ACHN (cell line): ENCODE data around the gene TMIGD2.
"Not testable (repeated sequence)": the region's sequence is repeated elsewhere in the genome, so short reads cannot be mapped to it uniquely, and the experiment has no call there.

ENCODE experiments used
- DNase-seq: peaks from one replicate; pipeline ENCODE4 v3.0.0-alpha.2; 2015
- in situ Hi-C: cut with HindIII; loops from 2 replicates; pipeline ENCODE4 v1.10.0; 2017; ENCODE audit warnings: low sequenced_read_pairs, low pct_ligation_motif_present, low pct_unique_long_range_greater_than_20kb

Gene TMIGD2

DNA sequence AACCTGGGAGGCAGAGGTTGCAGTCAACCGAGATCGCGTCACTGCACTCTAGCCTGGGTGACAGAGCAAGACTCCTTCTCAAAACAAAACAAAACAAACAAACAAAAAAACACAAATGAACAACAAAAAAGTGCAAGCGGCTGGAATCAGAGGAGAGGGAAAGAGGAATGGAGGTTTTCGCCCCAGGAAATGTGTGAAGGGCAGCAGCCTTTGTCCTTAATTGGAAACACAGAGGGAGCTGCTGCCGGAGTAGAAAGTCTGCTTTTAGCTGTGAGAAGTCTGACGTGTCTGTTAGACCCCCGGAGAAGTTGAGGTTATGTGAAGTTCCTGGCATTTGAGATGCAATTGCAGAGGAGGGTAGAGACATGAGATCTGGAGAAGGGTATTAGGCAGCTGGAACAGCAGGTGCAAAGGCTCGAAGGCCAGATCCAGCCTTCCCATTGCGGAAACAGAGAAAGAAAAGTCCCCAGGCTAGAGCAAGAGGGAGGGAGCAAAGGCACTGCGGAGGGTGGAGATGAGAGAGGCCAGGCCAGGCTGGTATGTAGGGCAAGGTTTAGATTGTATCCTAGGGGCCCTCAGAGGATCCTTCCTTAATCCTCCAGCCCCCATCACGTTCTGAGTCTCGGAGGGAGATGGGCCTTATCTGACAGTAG, 473 bp downstream of the TMIGD2 start:
- no peak for DNase-seq
- in situ Hi-C loops = no loop called here

DNA sequence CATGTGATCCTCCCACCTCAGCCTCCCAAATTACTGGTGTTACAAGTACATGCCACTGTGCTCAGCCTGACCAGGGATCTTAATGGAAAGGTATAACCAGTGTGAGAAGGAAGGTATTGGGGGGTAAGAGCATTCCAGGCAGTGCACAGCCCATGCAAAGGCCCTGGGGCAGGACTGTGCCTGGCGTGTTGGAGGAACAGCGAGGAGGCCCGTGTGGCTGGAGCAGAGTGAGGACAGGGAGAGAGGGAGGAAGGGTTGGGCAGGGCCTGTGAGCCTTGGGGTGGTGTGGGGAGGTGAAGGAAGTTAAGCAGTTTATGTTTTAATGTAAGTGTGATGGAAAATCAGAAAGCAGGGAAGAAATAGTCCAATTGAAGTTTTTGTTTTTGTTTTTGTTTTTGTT, 1.6 kb downstream of the TMIGD2 start:
- DNase-seq = no peak
- in situ Hi-C loops = no loop called here

DNA sequence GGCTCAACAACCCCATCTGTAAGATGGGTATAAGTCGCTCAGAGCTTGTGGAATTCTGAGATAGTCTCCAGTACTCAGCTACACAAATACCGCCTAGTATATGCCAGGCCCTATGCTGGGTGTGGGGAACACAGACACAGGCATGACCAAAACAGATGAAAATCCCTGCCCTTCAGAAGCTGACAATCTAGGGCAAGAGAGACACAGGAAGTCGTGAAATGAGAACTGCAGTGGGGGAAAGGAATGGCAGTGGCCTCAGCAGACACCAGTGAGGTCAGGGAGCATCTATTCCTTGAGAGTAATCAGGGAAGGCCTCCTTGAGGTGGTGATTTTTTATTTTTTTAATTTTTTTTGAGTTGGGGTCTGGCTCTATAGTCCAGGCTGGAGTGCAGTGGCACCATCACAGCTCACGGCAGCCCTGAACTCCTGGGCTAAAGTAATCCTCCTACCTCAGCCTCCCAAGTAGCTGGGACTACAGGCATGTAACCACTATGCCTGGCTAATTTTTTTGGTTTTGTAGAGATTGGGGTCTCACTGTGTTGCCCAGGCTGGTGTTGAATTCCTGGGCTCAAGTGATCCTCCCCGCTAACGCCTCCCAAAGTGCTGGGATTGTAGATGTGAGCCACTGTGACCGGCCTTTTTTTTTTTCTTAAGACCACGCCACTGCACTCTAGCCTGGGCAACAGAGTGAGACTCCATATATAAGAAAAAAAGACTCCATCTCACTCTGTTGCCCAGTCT, 3.2 kb downstream of the TMIGD2 start:
- in situ Hi-C loops = no loop called here

DNA sequence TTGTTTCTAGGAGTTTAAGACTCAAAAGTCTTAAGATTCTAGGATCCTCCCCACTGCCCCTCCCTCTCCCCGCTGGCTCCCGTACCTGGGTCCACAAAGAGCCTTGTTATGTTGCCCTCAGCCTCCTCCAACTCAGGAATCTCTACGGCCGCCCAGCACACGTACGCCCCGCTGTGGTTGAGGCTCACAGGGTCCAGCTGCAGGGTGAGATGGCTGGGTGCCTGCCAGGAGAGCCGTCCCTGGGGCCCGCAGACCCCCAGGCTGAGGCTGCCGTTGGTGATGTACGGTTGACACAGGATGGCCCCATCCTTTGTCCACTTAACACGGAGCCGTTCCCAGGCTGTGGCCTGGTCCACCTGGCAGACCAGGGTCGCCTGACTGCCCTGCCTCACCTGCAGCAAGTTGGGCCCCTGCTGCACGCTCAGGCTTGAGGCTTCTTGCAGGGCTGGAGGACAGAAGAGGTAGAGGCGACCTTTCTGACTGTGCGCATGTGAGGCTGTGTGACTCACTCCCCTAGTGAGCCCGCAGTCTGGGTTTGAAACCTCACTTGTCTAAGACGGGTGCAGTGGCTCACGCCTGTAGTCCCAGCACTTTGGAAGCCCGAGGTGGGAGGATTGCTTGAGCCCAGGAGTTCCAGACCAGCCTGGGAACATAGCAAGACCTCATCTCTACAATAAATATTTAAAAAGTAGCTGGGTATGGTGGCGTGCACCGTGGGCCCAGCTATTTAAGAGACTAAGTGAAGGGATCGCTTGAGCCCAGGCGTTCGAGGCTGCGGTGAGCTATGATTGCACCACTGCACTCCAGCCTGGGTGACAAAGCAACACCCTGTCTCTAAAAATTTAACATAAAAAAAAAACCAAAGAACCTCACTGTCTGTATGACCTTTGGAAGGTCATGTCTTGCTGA, 4.0 kb downstream of the TMIGD2 start:
- no peak for DNase-seq
- in situ Hi-C loops = no loop called here

More for the DNA sequence above, 3.2 kb downstream of the TMIGD2 start:
- no peak for DNase-seq

DNA sequence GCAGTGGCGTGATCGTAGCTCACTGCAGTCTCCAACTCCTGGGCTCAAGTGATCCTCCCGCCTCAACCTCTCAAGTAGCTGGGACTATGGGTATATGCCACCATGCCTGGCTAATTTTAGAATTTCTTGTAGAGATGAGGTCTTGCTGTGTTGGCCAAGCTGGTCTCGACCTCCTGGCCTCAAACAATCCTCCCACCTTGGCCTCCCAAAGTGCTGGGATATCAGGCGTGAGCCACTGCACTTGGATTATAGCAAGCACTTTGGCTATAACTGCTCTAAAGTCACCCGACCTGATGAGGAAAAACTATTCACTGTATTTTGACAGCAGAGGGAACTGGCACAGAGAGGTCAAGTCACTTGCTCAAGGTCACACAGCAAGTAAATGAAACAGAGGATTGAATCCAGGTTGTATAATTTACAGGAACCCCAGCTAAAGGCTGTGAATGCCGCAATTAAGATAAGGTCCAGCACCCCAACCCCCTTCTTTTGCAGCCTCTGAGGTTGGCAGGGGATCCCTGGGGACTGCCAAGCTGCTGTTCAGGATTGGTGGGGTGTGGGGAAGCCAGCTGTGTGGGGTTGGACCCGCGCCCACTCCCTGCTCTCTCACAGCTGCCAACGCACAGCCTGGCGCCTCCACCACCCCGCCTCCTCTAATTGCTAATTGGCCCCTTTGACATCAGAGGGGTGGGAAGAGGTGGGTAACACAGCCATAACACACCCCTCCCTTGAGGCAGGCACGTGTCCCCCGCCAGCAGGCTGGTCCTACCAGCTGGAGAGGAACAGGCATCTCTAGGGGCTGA, 6.0 kb downstream of the TMIGD2 start:
- DNase-seq = no peak
- in situ Hi-C loops = no loop called here

DNA sequence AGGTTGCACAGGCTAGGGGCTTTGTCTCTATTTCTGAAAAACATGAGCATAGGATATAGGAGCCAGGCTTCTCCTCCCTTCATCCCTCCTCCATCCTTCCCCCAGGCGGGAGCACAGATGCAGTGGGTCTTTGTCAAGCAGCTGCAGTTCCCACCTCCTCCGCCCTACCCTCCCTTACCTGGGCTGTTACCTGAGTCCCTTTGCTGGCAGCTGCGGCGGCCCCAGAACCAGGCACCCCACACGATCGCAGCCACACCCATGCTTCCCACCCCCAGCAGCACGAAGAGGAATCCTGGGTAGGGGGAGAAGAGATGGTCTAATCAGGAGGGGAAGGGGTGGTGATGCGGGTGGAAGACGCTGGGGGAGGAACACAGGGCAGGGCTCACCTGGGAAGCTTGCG, 7.8 kb downstream of the TMIGD2 start:
- DNase-seq = no peak
- in situ Hi-C loops = no loop called here

DNA sequence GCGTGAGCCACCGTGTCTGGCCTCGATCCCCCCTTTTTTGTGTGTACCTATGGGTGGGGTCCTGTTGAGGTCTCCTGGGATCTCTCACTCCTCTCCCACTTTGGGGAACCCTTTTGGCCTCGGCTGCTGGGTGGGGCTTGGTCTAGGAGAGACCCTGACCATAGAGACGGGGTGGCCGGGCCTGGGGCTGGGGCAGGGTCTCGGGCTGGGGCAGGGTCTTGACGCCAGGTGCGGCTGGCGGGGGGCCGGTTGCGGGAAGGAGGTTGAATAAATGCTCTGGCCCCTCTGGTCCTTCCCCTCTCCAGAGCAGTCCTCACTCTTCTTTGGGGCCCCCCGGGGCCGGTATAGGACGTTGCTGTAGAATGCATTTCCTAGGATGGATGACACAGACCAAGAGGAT, 9.7 kb downstream of the TMIGD2 start:
- no peak for DNase-seq
- in situ Hi-C loops = no loop called here

DNA sequence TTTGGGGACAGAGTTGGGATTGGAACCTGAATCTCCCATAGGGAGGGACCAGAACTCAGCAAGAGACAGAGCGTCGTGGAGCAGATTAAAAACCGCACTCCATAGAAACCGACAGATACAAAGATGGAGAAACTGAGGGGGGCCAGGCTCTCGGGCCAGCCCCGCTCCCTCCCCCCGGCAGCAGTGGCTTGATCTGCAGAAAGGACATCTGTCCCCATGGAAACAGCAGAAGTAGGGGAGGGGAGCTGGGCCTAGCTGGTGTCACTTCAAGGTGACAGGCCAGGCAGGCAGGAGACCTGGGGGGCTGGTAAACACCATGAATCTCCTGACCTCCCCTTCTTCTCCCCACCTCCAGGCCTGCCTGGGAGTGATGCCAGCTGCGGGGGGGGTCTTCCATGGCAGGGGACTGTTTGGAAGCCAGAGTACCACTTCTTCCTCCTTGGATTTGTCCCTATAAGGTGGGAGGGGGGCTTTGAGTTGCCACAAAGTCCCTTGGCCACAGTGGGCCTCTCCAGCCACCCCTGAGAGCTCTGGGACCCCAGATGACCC, 10.9 kb downstream of the TMIGD2 start:
- in situ Hi-C loops = no loop called here
- DNase-seq = no peak

DNA sequence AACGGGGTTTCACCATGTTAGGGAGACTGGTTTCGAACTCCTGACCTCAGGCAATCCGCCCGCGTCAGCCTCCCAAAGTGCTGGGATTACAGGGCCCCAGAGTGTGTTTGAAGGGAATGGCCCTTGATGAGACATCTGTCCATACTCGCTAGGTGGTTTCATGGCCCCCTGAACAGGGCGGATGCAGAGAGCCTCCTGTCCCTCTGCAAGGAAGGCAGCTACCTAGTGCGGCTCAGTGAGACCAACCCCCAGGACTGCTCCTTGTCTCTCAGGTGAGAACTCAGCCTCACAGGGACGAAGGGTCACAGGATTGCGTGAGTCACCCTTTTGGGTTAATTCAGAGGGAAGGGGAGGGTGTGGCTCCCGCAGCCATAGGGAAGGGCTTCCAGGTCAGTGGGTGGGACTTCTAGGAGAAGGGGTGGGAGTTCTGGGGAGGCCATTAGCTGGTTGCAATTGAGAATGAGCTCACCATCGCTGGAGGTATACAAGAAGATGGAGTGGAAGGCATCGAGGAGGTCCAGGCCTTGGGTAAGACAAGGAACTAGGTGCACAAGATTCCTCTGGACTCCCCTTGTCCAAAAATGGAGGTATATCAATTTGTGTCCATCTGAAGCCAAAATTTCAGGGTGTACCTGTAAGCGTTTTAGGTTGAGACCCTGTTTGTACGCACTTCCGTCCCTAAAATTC, 14.0 kb downstream of the TMIGD2 start:
- no peak for DNase-seq
- in situ Hi-C loops = no loop called here

DNA sequence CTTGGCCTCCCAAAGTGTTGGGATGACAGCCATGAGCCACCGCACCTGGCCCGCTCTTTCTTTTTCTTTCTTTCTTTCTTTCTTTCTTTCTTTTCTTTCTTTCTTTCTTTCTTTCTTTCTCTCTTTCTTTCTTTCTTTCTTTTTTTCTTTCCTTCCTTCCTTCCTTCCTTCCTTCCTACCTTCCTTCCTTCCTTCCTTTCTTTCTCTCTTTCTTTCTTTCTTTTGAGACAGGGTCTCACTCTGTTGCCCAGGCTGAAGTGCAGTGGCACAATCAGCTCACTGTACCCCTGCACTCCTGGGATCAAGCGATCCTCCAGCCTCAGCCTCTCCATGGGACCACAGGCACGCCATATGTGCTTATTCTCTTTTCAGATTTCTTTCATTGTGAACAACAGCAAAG, 16.0 kb downstream of the TMIGD2 start:
- in situ Hi-C loops = not testable (repeated sequence)

DNA sequence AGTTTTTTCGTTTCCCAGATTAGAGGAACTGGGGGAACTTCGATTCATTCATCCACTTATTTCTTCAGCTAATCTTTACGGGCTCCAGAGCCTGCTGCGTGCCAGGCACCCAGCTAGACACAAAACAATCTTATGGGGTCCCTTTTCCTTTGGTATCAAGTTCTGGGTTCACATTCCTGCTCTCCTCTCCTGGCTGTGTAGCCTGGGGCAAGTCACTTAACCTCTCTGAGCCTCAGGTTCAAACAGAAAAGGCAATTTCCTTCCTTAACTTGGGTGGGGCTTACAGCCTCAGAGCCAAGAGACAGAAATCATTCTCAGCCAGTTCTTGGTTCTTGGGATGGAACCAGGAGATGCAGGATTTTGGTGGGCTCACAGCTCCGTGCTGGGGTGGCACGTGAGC, 17.2 kb downstream of the TMIGD2 start:
- no peak for DNase-seq
- in situ Hi-C loops = no loop called here

More for the DNA sequence above, 16.0 kb downstream of the TMIGD2 start:
- DNase-seq = not testable (repeated sequence)

DNA sequence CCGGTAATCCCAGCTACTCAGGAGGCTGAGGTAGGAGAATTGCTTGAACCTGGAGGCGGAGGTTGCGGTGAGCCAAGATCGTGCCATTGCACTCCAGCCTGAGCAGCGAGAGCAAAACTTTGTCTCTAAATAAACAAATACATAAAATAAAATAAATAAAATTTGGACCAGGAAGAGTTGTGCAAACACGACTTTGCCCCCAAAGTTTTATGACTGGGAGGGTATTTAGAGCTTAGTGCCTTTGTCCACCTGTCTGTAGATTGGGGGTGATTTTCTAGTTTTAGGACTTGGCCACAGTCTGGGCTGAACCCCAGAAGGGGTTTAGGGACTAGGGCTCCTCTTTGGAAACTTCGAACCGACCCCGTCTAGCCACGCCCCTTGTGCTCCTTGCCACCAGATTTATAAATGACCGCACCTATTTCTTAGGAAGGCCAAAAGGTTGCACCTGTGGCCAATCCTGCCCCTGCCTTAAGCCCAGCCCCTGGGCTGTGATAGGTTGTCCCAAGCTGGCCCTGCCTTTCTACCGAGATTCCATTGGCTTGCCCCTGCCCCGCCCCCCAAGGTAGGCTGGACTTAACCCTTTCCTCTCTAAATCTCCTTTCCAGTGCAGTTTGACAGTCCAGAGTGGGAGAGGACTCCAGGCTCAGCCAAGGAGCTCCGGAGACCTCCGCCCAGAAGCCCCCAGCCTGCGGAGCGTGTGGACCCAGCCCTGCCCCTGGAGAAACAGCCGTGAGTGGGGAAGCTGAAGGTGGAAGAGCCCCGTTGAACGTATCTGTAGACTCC, 17.8 kb downstream of the TMIGD2 start:
- peak; percentile 15 for DNase-seq
- in situ Hi-C loops = no loop called here

DNA sequence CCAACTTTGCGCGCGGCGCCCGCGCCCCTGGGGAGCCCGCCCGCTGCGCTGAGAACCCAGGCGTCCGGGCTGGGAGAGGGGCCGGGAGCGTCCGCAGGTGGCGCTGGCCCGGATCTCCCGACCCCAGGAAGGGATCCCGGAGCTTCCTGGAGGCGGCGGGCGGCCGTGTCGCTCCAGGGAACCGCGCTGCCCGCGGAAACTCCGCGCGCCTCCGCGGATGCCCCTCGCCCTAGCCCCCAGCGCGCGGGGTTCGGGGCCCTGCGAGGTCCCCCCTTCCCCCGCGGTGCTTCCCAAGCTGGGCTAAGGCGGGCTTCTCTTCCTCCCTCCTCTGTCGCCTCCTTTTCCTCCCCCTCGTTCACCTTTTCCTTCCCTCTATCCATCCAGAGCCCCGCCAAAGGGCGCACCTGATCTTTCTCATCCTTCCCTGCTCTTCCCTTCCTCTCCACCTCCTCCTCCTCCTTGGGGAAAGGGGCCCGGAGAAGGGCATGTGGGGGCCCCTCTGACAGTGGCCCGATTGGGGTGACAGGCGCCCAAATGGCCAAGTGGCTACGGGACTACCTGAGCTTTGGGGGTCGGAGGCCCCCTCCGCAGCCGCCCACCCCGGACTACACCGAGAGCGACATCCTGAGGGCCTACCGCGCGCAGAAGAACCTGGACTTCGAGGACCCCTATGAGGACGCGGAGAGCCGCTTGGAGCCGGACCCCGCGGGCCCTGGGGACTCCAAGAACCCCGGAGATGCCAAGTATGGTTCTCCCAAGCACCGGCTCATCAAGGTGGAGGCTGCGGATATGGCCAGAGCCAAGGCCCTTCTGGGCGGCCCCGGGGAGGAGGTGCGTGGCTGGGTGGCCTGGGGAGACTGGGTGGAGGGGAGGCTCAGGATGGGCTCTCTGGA, 22.4 kb downstream of the TMIGD2 start:
- no peak for DNase-seq
- in situ Hi-C loops = no loop called here

DNA sequence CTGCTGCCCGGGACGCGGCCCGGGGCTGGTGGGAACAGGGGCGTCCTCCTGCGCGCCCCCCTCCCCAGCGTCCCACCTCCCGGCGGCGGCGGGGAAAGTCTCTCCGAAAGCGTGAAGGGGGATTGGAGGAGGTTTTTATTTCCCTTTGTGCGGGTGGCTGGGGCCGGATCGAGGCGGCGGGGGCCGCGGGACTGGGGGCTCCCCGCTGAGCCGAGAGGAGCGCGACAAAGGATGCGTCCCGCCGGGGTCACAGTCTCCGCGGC, 23.0 kb downstream of the TMIGD2 start:
- DNase-seq = no peak
- in situ Hi-C loops = no loop called here

DNA sequence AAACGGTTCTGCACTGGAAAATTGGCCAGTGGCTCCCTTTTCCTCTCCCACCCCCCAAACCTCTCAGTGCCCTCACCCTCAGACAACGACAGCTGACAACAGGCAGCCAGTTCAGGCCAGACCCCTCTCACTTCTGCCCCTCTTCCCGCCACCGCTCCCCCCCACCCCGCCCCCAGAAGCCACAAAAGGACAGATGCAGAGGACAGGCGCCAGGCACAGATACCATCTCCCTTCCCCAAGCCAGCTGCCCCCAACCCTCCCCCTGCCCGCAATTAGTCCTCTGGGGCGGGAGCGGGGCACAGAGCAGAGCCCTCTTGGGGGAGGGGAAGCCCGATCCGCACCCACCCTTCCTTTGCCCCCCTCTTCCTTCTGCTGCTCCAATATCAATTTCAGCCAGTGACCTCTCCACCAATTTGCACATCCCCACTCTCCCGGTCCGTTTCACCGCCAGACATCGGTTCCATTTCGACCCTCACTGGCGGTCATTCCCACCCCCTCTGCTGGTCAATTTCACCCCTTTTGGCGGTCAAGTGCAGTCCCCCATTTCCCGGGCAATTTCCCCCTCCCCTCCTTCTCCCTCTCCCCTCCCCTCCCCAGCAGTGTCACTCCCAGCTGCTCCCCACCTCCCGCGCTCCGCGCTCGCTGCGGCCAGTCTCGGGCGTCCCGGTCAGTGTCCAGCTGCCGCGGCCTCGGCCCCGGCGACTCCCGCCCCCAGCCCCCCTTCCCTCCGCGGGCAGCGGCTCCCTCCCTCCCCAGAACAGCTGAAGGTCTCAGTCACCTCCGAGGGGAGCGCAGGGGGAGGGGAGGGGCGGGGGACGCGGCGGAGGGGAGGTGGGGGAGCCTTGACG, 23.5 kb downstream of the TMIGD2 start, which contains the start of gene SHD:
Gene SHD, plus strand, starts transcription at position 848 of the 848 bp plus-strand sequence. CDS start 798 bp downstream, outside the sequence.
- in situ Hi-C loops = no loop called here
- no peak for DNase-seq
